ENCODE results near the gene PLEK.

DNA sequence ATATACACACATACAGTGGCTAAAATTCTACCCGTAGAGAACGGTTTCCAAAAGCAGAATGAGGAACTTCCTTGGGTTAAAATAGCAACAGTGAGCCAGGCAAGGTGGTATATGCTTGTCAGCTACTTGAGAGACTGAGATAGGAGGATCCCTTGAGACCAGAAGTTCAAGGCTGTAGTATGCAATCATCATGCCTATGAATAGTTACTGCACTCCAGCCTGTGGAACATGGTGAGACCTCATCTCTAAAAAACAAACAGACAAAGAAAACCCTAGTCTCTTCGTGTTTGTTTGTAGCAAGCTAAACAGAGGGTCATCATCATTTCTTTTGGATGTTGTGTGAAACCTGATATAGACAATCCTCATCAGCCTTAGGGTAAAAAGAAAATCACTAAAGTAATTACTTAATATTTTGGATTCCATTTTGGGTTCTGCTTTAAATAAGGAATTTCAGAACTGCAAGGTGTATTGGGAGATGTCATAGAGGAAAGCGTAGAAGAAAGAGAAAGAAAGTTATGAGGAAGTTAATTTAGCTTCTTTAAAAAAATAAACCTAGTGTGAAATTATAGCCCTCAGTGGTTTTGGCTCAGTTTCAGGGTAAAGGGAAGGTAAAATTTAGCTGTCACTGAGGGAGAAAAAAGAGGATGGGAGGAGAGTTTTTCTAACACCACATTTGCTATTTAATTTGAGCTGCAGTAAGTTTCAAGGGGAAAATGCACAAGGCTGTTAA lies 46.5 kb downstream of the PLEK start:
- TF ChIP-seq, protein P1, sequence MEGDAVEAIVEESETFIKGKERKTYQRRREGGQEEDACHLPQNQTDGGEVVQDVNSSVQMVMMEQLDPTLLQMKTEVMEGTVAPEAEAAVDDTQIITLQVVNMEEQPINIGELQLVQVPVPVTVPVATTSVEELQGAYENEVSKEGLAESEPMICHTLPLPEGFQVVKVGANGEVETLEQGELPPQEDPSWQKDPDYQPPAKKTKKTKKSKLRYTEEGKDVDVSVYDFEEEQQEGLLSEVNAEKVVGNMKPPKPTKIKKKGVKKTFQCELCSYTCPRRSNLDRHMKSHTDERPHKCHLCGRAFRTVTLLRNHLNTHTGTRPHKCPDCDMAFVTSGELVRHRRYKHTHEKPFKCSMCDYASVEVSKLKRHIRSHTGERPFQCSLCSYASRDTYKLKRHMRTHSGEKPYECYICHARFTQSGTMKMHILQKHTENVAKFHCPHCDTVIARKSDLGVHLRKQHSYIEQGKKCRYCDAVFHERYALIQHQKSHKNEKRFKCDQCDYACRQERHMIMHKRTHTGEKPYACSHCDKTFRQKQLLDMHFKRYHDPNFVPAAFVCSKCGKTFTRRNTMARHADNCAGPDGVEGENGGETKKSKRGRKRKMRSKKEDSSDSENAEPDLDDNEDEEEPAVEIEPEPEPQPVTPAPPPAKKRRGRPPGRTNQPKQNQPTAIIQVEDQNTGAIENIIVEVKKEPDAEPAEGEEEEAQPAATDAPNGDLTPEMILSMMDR (IDR thresholded peaks at IDR 0.05), result no peak
- TF ChIP-seq POLR2A (IDR thresholded peaks at IDR 0.05), result no peak
- TF ChIP-seq EP300 (IDR thresholded peaks at IDR 0.05; ENCODE audit: low read depth), result no peak
- TF ChIP-seq POLR2AphosphoS5 (IDR thresholded peaks at IDR 0.05), result no peak

All from transverse colon (tissue), 4 donors.